Measurements from ENCODE around the gene MPPE1.
"Not testable (repeated sequence)": the region's sequence is repeated elsewhere in the genome, so short reads cannot be mapped to it uniquely, and the experiment has no call there.

MPPE1 gene

DNA sequence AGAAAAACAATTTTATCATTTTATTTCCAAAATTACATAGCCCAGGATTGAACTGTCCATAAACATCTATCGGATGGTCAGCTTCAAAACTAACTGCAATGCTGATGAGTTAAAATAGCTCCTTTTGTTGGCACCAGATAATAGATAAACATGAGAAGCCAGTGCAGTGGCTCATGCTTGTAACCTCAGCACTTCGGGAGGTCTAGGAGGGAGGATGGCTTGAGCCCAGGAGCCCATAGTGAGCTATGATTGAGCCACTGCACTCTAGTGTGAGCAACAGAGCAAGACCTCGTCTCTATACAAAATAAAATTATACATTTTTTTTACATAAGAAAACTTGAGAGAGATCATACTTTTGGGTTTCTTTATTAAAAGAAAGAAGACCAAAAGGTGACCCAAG, 38.6 kb upstream of the MPPE1 start:
- no peak for DNase-seq
- TF ChIP-seq, protein P1, sequence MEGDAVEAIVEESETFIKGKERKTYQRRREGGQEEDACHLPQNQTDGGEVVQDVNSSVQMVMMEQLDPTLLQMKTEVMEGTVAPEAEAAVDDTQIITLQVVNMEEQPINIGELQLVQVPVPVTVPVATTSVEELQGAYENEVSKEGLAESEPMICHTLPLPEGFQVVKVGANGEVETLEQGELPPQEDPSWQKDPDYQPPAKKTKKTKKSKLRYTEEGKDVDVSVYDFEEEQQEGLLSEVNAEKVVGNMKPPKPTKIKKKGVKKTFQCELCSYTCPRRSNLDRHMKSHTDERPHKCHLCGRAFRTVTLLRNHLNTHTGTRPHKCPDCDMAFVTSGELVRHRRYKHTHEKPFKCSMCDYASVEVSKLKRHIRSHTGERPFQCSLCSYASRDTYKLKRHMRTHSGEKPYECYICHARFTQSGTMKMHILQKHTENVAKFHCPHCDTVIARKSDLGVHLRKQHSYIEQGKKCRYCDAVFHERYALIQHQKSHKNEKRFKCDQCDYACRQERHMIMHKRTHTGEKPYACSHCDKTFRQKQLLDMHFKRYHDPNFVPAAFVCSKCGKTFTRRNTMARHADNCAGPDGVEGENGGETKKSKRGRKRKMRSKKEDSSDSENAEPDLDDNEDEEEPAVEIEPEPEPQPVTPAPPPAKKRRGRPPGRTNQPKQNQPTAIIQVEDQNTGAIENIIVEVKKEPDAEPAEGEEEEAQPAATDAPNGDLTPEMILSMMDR (IDR thresholded peaks at IDR 0.05; ENCODE audit: low read length): no peak
- TF ChIP-seq EZH2phosphoT487 (IDR thresholded peaks at IDR 0.05; ENCODE audit: low read length) (no peak), EZH2 (optimal IDR thresholded peaks at IDR 0.05; ENCODE audit: low read depth, low read length) (no peak)
- Histone ChIP-seq H3K27me3 (replicated peaks; ENCODE audit: insufficient read depth, low read length) (peaks cover 20% of the 10 kb centered on the region), H3K9me3 (replicated peaks; ENCODE audit: insufficient read depth, low read length) (no peaks in the 10 kb centered on the region), H2AFZ (ENCODE audit: low read length) (no peak overlapping the region), H3K27ac (ENCODE audit: low read length) (no peak overlapping the region), H3K79me2 (ENCODE audit: low read length) (no peaks in the 10 kb centered on the region), H4K20me1 (ENCODE audit: insufficient read depth, low read length) (no peaks in the 10 kb centered on the region), H3K4me3 (ENCODE audit: low read length) (no peak overlapping the region), H3K4me2 (ENCODE audit: low read depth, low read length) (peak overlapping the region; percentile 43), H3F3A (ENCODE audit: insufficient read depth, low read length) (no peaks in the 10 kb centered on the region), H3K9me2 (replicated peaks; ENCODE audit: insufficient read depth, low read length) (no peaks in the 10 kb centered on the region), H3K4me1 (ENCODE audit: low read length) (0 out of 2 replicates have a peak, but pooled peaks cover 5% of the 10 kb centered on the region), H3K36me3 (replicated peaks; ENCODE audit: insufficient read depth, low read length) (no peaks in the 10 kb centered on the region), H3K9ac (ENCODE audit: low read length) (no peak overlapping the region)

DNA sequence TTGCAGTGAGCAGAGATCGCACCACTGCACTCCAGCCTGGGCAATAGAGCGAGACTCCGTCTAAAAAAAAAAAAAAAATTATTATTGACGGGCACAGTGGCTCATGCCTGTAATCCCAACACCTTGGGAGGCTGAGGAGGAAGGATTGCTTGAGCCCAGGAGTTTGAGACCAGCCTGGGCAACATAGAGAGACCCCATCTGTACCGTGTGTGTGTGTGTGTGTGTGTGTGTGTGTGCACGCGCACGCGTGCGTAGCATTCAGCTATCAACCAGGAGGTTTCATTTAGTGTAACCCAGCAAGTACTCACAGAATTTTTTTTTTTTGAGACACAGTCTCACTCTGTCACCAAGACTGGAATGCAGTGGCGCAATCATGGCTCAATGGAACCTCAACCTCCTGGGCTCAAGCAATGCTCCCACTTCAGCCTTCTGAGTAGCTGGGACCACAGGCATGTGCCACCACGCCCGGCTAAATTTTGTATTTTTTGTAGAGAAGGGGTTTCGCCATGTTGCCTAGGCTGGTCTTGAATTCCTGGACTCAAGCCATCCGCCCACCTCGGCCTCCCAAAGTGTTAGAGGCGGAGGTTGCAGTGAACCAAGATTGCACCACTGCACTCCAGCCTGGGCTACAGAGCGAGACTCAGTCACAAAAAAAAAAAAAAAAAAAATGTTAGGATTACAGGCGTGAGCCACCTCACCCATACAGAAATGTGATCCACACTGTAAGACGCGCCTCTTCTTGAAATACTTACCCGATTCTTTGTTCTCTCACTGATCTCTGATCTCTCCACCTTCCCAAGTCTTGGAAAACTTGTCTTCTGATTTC, 37.9 kb upstream of the MPPE1 start:
- H3K9me3 ChIP-seq (replicated peaks; ENCODE audit: insufficient read depth, low read length); H2AFZ ChIP-seq (ENCODE audit: low read length); H3K27ac ChIP-seq (ENCODE audit: low read length); H3K36me3 ChIP-seq (replicated peaks; ENCODE audit: insufficient read depth, low read length); H3K4me3 ChIP-seq (ENCODE audit: low read length); DNase-seq; H3K79me2 ChIP-seq (ENCODE audit: low read length); H3K9me2 ChIP-seq (replicated peaks; ENCODE audit: insufficient read depth, low read length); H3K9ac ChIP-seq (ENCODE audit: low read length); H3K4me1 ChIP-seq (ENCODE audit: low read length); H3F3A ChIP-seq (ENCODE audit: insufficient read depth, low read length); H4K20me1 ChIP-seq (ENCODE audit: insufficient read depth, low read length): not testable (repeated sequence)
- peak overlapping the region; percentile 43; the same call in 1 of the 2 replicates for H3K4me2 ChIP-seq (ENCODE audit: low read depth, low read length)
- peaks cover 20% of the 10 kb centered on the region for H3K27me3 ChIP-seq (replicated peaks; ENCODE audit: insufficient read depth, low read length)

DNA sequence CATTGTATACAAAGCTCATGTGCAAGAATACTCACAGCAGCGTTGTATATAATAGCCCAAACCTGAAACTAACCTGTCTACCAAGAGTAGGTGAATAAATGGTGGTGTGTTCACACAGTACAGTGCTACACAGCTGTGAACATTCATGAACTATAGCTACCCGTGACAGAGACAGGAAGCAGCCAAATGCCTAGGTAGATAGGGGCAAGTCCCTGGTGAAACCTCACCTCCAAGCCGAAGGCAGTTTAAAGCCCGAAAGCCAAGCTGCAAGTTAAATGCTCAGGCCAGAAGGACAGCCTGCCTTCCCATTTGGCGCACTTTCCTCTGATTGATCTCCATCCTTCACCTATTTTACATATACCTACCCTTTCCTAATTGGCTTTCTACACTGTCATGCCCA, 36.7 kb upstream of the MPPE1 start:
- 0 out of 2 replicates have a peak, but pooled peaks cover 5% of the 10 kb centered on the region for H3K4me1 ChIP-seq (ENCODE audit: low read length)
- H3K9me3 ChIP-seq (replicated peaks; ENCODE audit: insufficient read depth, low read length): no peaks in the 10 kb centered on the region
- H3K9ac ChIP-seq (ENCODE audit: low read length): no peak overlapping the region
- H3F3A ChIP-seq (ENCODE audit: insufficient read depth, low read length): no peaks in the 10 kb centered on the region
- H2AFZ ChIP-seq (ENCODE audit: low read length): no peak overlapping the region
- no peaks in the 10 kb centered on the region for H3K9me2 ChIP-seq (replicated peaks; ENCODE audit: insufficient read depth, low read length)
- TF ChIP-seq EZH2phosphoT487 (IDR thresholded peaks at IDR 0.05; ENCODE audit: low read length): no peak
- TF ChIP-seq EZH2 (optimal IDR thresholded peaks at IDR 0.05; ENCODE audit: low read depth, low read length): no peak
- TF ChIP-seq, protein P1 (IDR thresholded peaks at IDR 0.05; ENCODE audit: low read length): no peak
- no peak overlapping the region for H3K4me3 ChIP-seq (ENCODE audit: low read length)
- H3K27ac ChIP-seq (ENCODE audit: low read length): no peak overlapping the region
- H3K27me3 ChIP-seq (replicated peaks; ENCODE audit: insufficient read depth, low read length): peaks cover 18% of the 10 kb centered on the region
- H4K20me1 ChIP-seq (ENCODE audit: insufficient read depth, low read length): no peaks in the 10 kb centered on the region
- no peaks in the 10 kb centered on the region for H3K36me3 ChIP-seq (replicated peaks; ENCODE audit: insufficient read depth, low read length)
- H3K79me2 ChIP-seq (ENCODE audit: low read length): no peaks in the 10 kb centered on the region
- H3K4me2 ChIP-seq (ENCODE audit: low read depth, low read length): no peak overlapping the region
- no peak for DNase-seq

DNA sequence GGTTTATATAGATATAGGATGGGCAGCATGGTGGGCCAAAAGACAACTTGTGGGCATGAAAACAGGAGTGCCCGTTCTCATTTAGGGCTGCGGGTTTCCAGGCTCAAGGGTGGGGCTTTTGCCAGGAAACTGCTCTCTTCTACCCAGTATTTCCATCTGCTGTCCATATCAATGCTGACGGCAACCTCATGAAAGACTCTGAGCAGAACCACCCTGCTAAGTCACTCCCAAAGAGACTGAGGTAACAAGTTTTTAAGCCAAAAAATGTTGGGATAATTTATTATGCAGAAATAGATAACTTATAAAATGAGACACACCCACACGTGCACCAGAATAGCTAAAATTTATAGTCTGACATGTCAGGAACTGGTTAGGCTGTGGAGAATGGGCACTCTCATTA, 36.1 kb upstream of the MPPE1 start:
- no peak overlapping the region for H3K4me2 ChIP-seq (ENCODE audit: low read depth, low read length)
- H3K27ac ChIP-seq (ENCODE audit: low read length): no peak overlapping the region
- H3F3A ChIP-seq (ENCODE audit: insufficient read depth, low read length): no peaks in the 10 kb centered on the region
- H3K9me3 ChIP-seq (replicated peaks; ENCODE audit: insufficient read depth, low read length): no peaks in the 10 kb centered on the region
- no peak overlapping the region for H3K4me3 ChIP-seq (ENCODE audit: low read length)
- H3K4me1 ChIP-seq (ENCODE audit: low read length): 0 out of 2 replicates have a peak, but pooled peaks cover 5% of the 10 kb centered on the region
- no peaks in the 10 kb centered on the region for H4K20me1 ChIP-seq (ENCODE audit: insufficient read depth, low read length)
- no peaks in the 10 kb centered on the region for H3K9me2 ChIP-seq (replicated peaks; ENCODE audit: insufficient read depth, low read length)
- no peak overlapping the region for H2AFZ ChIP-seq (ENCODE audit: low read length)
- TF ChIP-seq, protein P1 (IDR thresholded peaks at IDR 0.05; ENCODE audit: low read length): no peak
- TF ChIP-seq EZH2 (optimal IDR thresholded peaks at IDR 0.05; ENCODE audit: low read depth, low read length) (no peak), EZH2phosphoT487 (IDR thresholded peaks at IDR 0.05; ENCODE audit: low read length) (no peak)
- no peak overlapping the region for H3K9ac ChIP-seq (ENCODE audit: low read length)
- DNase-seq: no peak
- H3K79me2 ChIP-seq (ENCODE audit: low read length): no peaks in the 10 kb centered on the region
- no peaks in the 10 kb centered on the region for H3K36me3 ChIP-seq (replicated peaks; ENCODE audit: insufficient read depth, low read length)
- peaks cover 17% of the 10 kb centered on the region for H3K27me3 ChIP-seq (replicated peaks; ENCODE audit: insufficient read depth, low read length)
